Esophagus muscularis mucosa (tissue), 4 donors: Measurements from ENCODE around the gene HCFC1R1. TPM values are rescaled to one million over a fixed set of nuclear protein-coding genes. Genes with fewer than 3 reads are reported as not detected.

ENCODE experiments used
- DNase-seq: peaks from one replicate; pipeline ENCODE4 v3.0.0-alpha.2; 2017; ENCODE audit errors: extremely low spot score
- H3K27ac ChIP-seq, 4 donors: fragments of 200-600 bp; sonication (generic); replicated peaks in 1 of 4; 1 replicate in 3 of 4; 2 replicates in 1 of 4; pipeline ENCODE4 v1.5.1; 2016 to 2019; ENCODE audit warnings: mild to moderate bottlenecking in 1 of 4
- H3K27me3 ChIP-seq, 4 donors: fragments of 200-600 bp; sonication (generic); one replicate each; pipeline versions ENCODE4 v1.5.1 to v1.6.0; 2016 to 2019
- H3K36me3 ChIP-seq, 4 donors: fragments of 200-600 bp; sonication (generic); one replicate each; pipeline ENCODE4 v1.5.1; 2016 to 2019
- H3K4me1 ChIP-seq, 4 donors: fragments of 200-600 bp; sonication (generic); one replicate each; pipeline ENCODE4 v1.5.1; 2016 to 2019
- H3K4me3 ChIP-seq, 4 donors: fragments of 200-600 bp; sonication (generic); 1 replicate in 2 of 4; 2 replicates in 2 of 4; pipeline ENCODE4 v1.5.1; 2016 to 2019; ENCODE audit warnings: mild to moderate bottlenecking in 4 of 4, moderate library complexity in 1 of 4
- H3K9me3 ChIP-seq, 4 donors: fragments of 200-600 bp; sonication (generic); 1 replicate in 3 of 4; 2 replicates in 1 of 4; pipeline ENCODE4 v1.5.1; 2016 to 2019
- CTCF ChIP-seq, 3 experiments: fragments of 200-600 bp in 2 of 3; fragments of 450-650 bp in 1 of 3; sonication (generic) in 2 of 3; IDR thresholded peaks; one replicate each; pipeline ENCODE4 v1.5.1; 2017 to 2019; ENCODE audit warnings: antibody characterized with exemption in 3 of 3, mild to moderate bottlenecking in 2 of 3, moderate library complexity in 1 of 3
- EP300 ChIP-seq: sonication (generic); formaldehyde crosslinking; IDR thresholded peaks from one replicate; pipeline ENCODE4 v1.6.1; 2017; ENCODE audit warnings: antibody characterized with exemption
- POLR2A ChIP-seq: fragments of 450-650 bp; IDR thresholded peaks from one replicate; pipeline ENCODE4 v1.6.1; 2017; ENCODE audit warnings: antibody characterized with exemption, moderate library complexity, mild to moderate bottlenecking, low read depth
- POLR2AphosphoS5 ChIP-seq, 2 donors: sonication (generic); formaldehyde crosslinking; IDR thresholded peaks; one replicate each; pipeline ENCODE4 v1.6.1; 2017; ENCODE audit warnings: antibody characterized with exemption in 2 of 2
- WGBS: methylation state at CpG from one replicate; pipeline ENCODE4 v1.1.5; 2018; 5-methylcytosine and 5-hydroxymethylcytosine counted together
- intact Hi-C: fragments of 100-400 bp; cut with DNase I; formaldehyde crosslinking; loops from one replicate; pipeline ENCODE4 v1.15.1; 2023
- total RNA-seq, 4 donors: library from RNA; depleted of rRNA; stranded (reverse); fragments of >200 nt; gene quantifications; one replicate each; pipeline versions ENCODE4 v1.1.0 to v1.2.1, GENCODE V29; 2016

HCFC1R1 gene
- total RNA-seq, 4 donors from 2014 or later: 28.8 to 134 (median 72.2) TPM

GRCh38 chr16:3003582-3004270 is 20.0 kb downstream of the HCFC1R1 start:
- intact Hi-C loops: loop anchor here (1.0 kb wide), 1 partner anchor 25 kb away; no protein-coding TSS in a partner anchor
- H3K9me3 ChIP-seq: no peaks in the 10 kb centered on the region
- peaks cover 0 to 71% (median 5%) of the 10 kb centered on the region in 4 donors for H3K27me3 ChIP-seq
- peak overlapping the region; percentile 38 to 66 (median 42) for H3K4me3 ChIP-seq
- H3K4me1 ChIP-seq: peaks cover 3 to 18% (median 12%) of the 10 kb centered on the region in 4 donors
- TF ChIP-seq EP300 (no peak), POLR2AphosphoS5 (IDR thresholded peaks at IDR 0.05) (peak; percentile 20 to 86), POLR2A (no peak), CTCF (IDR thresholded peaks at IDR 0.05) (peak; percentile 59 to 85 (median 67))
- peak; percentile 99 for DNase-seq
- no peak overlapping the region for H3K27ac ChIP-seq
- WGBS: 16% methylated on average over 25 of the region's 58 CpGs
- no peaks in the 10 kb centered on the region for H3K36me3 ChIP-seq

GRCh38 chr16:3001316-3001715 is 22.4 kb downstream of the HCFC1R1 start:
- Histone ChIP-seq H3K9me3 (no peaks in the 10 kb centered on the region), H3K27me3 (peaks cover 0 to 68% (median 3%) of the 10 kb centered on the region in 4 donors), H3K4me1 (peaks cover 3 to 15% (median 12%) of the 10 kb centered on the region in 4 donors), H3K27ac (no peak overlapping the region), H3K4me3 (no peak overlapping the region), H3K36me3 (no peaks in the 10 kb centered on the region)
- intact Hi-C loops: no loop called here
- DNase-seq: no peak
- 73% methylated on average over 10 of the region's 12 CpGs for whole genome bisulfite sequencing
- no peak for TF ChIP-seq CTCF (IDR thresholded peaks at IDR 0.05)
- no peak for TF ChIP-seq EP300
- TF ChIP-seq POLR2AphosphoS5 (IDR thresholded peaks at IDR 0.05): no peak
- TF ChIP-seq POLR2A: no peak

GRCh38 chr16:3000540-3000939 is 23.2 kb downstream of the HCFC1R1 start:
- intact Hi-C loops: no loop called here
- Histone ChIP-seq H3K27ac (no peak overlapping the region), H3K36me3 (no peaks in the 10 kb centered on the region), H3K4me3 (no peak overlapping the region), H3K9me3 (no peaks in the 10 kb centered on the region), H3K27me3 (peaks cover 0 to 68% (median 3%) of the 10 kb centered on the region in 4 donors), H3K4me1 (peaks cover 3 to 15% (median 12%) of the 10 kb centered on the region in 4 donors)
- no peak for TF ChIP-seq EP300
- no peak for TF ChIP-seq CTCF (IDR thresholded peaks at IDR 0.05)
- TF ChIP-seq POLR2A: no peak
- TF ChIP-seq POLR2AphosphoS5 (IDR thresholded peaks at IDR 0.05): no peak
- no peak for DNase-seq
- no CpG with 5 or more reads among the region's 4 CpGs for WGBS

- DNase-seq: no peak
- 79% methylated on average over 6 of the region's 6 CpGs for WGBS
- TF ChIP-seq POLR2A: no peak
- TF ChIP-seq CTCF (IDR thresholded peaks at IDR 0.05): no peak
- no peak for TF ChIP-seq EP300
- TF ChIP-seq POLR2AphosphoS5 (IDR thresholded peaks at IDR 0.05): no peak
- no peaks in the 10 kb centered on the region for H3K36me3 ChIP-seq
- intact Hi-C loops: no loop called here
- H3K27ac ChIP-seq: no peak overlapping the region
- H3K4me1 ChIP-seq: peaks cover 2 to 11% (median 9%) of the 10 kb centered on the region in 4 donors
- no peaks in the 10 kb centered on the region for H3K9me3 ChIP-seq
- H3K4me3 ChIP-seq: no peak overlapping the region
- peaks cover 0 to 65% (median 2%) of the 10 kb centered on the region in 4 donors for H3K27me3 ChIP-seq
Measured at GRCh38 chr16:2999929-3000328, 23.8 kb downstream of the HCFC1R1 start.
